NT2/D1 (cell line): ENCODE data around the gene PTPRN2.

Experiments used
- SUZ12 ChIP-seq: IDR thresholded peaks from 2 replicates; pipeline ENCODE4 v1.6.1; 2011; ENCODE audit not compliant: insufficient read length, insufficient read depth; ENCODE audit errors: extremely low read depth
- YY1 ChIP-seq: IDR thresholded peaks from 2 replicates; pipeline ENCODE4 v1.6.1; 2011; ENCODE audit not compliant: insufficient read length, insufficient read depth

- no peak for TF ChIP-seq YY1
- no peak for TF ChIP-seq SUZ12
Measured at GRCh38 chr7:157996359-157997079, 591.1 kb downstream of the PTPRN2 start.
